Measurements from ENCODE around the gene TMEM165.
"Not testable (repeated sequence)": the region's sequence is repeated elsewhere in the genome, so short reads cannot be mapped to it uniquely, and the experiment has no call there.

Gene TMEM165

DNA sequence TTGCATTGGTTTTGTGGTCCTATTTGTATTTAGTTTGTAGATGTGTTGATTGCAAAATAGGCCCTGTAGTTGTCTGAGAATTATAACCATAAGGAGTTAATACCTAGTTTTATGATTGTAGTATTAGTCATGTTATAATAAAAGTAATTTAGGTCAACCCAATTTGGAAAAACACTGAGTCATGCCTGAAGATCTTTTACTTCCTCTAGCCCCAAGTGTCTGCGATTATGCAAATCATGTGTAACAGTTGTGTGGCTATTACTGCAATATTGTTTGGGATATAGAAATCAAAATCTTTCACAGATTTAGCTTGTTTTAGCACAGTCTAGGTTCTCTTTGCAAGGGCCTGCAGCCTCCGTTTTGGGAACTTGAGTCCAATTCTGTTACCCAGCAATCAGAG, 37.1 kb upstream of the TMEM165 start:
- DNase-seq (ENCODE audit: low read depth): peak; percentile 53
- in situ Hi-C loops (cut with HindIII; ENCODE audit: low sequenced_read_pairs): no loop called here
- no peak overlapping the region for H3K4me3 ChIP-seq (ENCODE audit: low read depth, low read length)
- TF ChIP-seq, protein P1, sequence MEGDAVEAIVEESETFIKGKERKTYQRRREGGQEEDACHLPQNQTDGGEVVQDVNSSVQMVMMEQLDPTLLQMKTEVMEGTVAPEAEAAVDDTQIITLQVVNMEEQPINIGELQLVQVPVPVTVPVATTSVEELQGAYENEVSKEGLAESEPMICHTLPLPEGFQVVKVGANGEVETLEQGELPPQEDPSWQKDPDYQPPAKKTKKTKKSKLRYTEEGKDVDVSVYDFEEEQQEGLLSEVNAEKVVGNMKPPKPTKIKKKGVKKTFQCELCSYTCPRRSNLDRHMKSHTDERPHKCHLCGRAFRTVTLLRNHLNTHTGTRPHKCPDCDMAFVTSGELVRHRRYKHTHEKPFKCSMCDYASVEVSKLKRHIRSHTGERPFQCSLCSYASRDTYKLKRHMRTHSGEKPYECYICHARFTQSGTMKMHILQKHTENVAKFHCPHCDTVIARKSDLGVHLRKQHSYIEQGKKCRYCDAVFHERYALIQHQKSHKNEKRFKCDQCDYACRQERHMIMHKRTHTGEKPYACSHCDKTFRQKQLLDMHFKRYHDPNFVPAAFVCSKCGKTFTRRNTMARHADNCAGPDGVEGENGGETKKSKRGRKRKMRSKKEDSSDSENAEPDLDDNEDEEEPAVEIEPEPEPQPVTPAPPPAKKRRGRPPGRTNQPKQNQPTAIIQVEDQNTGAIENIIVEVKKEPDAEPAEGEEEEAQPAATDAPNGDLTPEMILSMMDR (IDR thresholded peaks at IDR 0.05; ENCODE audit: low read depth, low read length, missing control alignments): no peak

DNA sequence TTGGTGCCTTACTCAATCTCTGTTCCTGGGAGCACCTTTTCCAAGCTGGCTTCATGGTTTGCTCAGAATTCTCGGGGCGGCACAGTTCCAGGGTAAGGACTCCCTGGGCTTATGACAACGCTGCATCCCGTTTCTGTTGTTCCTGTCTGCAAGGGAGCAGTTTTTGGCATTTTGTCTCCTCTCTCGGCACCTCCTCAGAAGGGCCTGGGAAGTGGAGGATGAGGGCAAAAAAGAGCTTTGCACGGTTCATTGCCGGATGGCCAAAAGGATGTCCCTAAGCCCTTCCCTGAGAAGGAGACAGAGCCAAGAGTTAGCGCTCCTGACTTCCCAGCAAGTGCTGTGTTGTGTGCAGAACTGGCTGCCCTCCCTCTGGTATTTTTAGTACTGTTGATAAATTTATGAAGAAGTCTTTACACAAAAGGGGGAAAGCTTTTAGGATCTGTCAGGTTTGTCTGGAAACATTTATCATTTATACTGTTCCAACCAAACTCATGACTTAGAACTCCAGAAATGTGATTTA, 36.3 kb upstream of the TMEM165 start:
- in situ Hi-C loops (cut with HindIII; ENCODE audit: low sequenced_read_pairs): no loop called here
- TF ChIP-seq, protein P1 (IDR thresholded peaks at IDR 0.05; ENCODE audit: low read depth, low read length, missing control alignments): no peak
- no peak for DNase-seq (ENCODE audit: low read depth)
- H3K4me3 ChIP-seq (ENCODE audit: low read depth, low read length): no peak overlapping the region

GRCh38 chr4:55362938-55363337, 32.8 kb upstream of the TMEM165 start:
- in situ Hi-C loops (cut with HindIII; ENCODE audit: low sequenced_read_pairs); DNase-seq (ENCODE audit: low read depth); H3K4me3 ChIP-seq (ENCODE audit: low read depth, low read length): not testable (repeated sequence)

GRCh38 chr4:55363691-55364351, 31.9 kb upstream of the TMEM165 start:
- TF ChIP-seq, protein P1 (IDR thresholded peaks at IDR 0.05; ENCODE audit: low read depth, low read length, missing control alignments): no peak
- DNase-seq (ENCODE audit: low read depth): no peak
- H3K4me3 ChIP-seq (ENCODE audit: low read depth, low read length): no peak overlapping the region
- in situ Hi-C loops (cut with HindIII; ENCODE audit: low sequenced_read_pairs): no loop called here

- no peak for DNase-seq (ENCODE audit: low read depth)
- in situ Hi-C loops (cut with HindIII; ENCODE audit: low sequenced_read_pairs): no loop called here
- TF ChIP-seq, protein P1 (IDR thresholded peaks at IDR 0.05; ENCODE audit: low read depth, low read length, missing control alignments): no peak
- no peak overlapping the region for H3K4me3 ChIP-seq (ENCODE audit: low read depth, low read length)
Observed at GRCh38 chr4:55364691-55365344, 30.9 kb upstream of the TMEM165 start.

GRCh38 chr4:55365345-55365728, 30.4 kb upstream of the TMEM165 start:
- H3K4me3 ChIP-seq (ENCODE audit: low read depth, low read length): no peak overlapping the region
- DNase-seq (ENCODE audit: low read depth): no peak
- TF ChIP-seq, protein P1 (IDR thresholded peaks at IDR 0.05; ENCODE audit: low read depth, low read length, missing control alignments): no peak
- in situ Hi-C loops (cut with HindIII; ENCODE audit: low sequenced_read_pairs): no loop called here

DNA sequence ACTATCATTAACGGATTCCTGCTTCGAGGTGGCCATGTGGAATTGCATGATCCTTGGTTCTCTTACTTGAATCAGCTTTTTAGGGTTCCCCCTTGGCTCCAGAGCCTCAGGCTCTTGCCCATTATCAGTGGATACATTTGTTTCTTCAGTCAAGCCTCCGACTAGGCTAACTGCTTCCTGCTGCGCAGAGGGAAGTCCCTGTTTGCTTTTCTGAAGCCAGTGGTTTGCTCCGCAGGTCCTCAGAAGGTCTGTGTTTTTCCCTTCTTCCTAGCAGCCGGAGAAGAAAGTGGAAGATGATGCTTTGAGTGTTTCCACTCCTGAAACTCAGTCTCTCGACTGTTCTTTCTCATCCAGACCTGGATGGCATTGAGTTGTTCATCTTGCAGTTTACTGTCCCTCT, 29.1 kb upstream of the TMEM165 start:
- TF ChIP-seq, protein P1 (IDR thresholded peaks at IDR 0.05; ENCODE audit: low read depth, low read length, missing control alignments): no peak
- DNase-seq (ENCODE audit: low read depth): no peak
- in situ Hi-C loops (cut with HindIII; ENCODE audit: low sequenced_read_pairs): no loop called here
- H3K4me3 ChIP-seq (ENCODE audit: low read depth, low read length): no peak overlapping the region

All from astrocyte of the cerebellum (primary cell).